Mesendoderm (in vitro differentiated cells): ENCODE data around the gene PRAMEF17. TPM values are rescaled to one million over a fixed set of nuclear protein-coding genes. Genes with fewer than 3 reads are reported as not detected.
"Not testable (repeated sequence)": the region's sequence is repeated elsewhere in the genome, so short reads cannot be mapped to it uniquely, and the experiment has no call there.

ENCODE experiments used
- DNase-seq: peaks from one replicate; pipeline ENCODE4 v3.0.0; 2013
- H2AK5ac ChIP-seq: 2 replicates; pipeline ENCODE4 v1.6.1; 2013; ENCODE audit warnings: low read length, inconsistent platforms
- H2BK120ac ChIP-seq: 2 replicates; pipeline ENCODE4 v1.6.1; 2013; ENCODE audit warnings: low read depth, mild to moderate bottlenecking, low read length, moderate library complexity, mixed read lengths
- H2BK15ac ChIP-seq: replicated peaks from 2 replicates; pipeline ENCODE4 v1.6.1; 2013; ENCODE audit warnings: low read depth, mild to moderate bottlenecking, moderate library complexity
- H2BK5ac ChIP-seq: 2 replicates; pipeline ENCODE4 v1.6.1; 2013; ENCODE audit warnings: low read length, inconsistent platforms
- H3K18ac ChIP-seq: 2 replicates; pipeline ENCODE4 v1.6.1; 2013; ENCODE audit warnings: mild to moderate bottlenecking, low read length, mixed read lengths
- H3K23ac ChIP-seq: one replicate; pipeline ENCODE4 v1.6.1; 2013; ENCODE audit warnings: low read length
- H3K27ac ChIP-seq: 2 replicates; pipeline ENCODE4 v1.5.1; 2013; ENCODE audit warnings: low read depth, mild to moderate bottlenecking, inconsistent platforms, low read length, moderate library complexity
- H3K27me3 ChIP-seq: 2 replicates; pipeline ENCODE4 v1.6.1; 2013; ENCODE audit warnings: low read length, control low read depth, mild to moderate bottlenecking, inconsistent platforms; ENCODE audit not compliant: insufficient read depth, poor library complexity
- H3K36me3 ChIP-seq: 2 replicates; pipeline ENCODE4 v1.6.1; 2013; ENCODE audit warnings: low read length, inconsistent platforms; ENCODE audit not compliant: control insufficient read depth, insufficient read depth
- H3K4ac ChIP-seq: one replicate; pipeline ENCODE4 v1.6.1; 2013; ENCODE audit warnings: low read depth, mild to moderate bottlenecking, low read length, moderate library complexity
- H3K4me1 ChIP-seq: 2 replicates; pipeline ENCODE4 v1.6.1; 2013; ENCODE audit warnings: low read depth, low read length, inconsistent platforms; ENCODE audit not compliant: control insufficient read depth
- H3K4me2 ChIP-seq: 2 replicates; pipeline ENCODE4 v1.6.1; 2013; ENCODE audit warnings: low read length
- H3K4me3 ChIP-seq: 2 replicates; pipeline ENCODE4 v1.5.1; 2013; ENCODE audit warnings: mild to moderate bottlenecking, low read length
- H3K56ac ChIP-seq: one replicate; pipeline ENCODE4 v1.6.1; 2013; ENCODE audit warnings: low read length
- H3K79me1 ChIP-seq: 2 replicates; pipeline ENCODE4 v1.6.1; 2013; ENCODE audit warnings: low read length, inconsistent platforms
- H3K79me2 ChIP-seq: 2 replicates; pipeline ENCODE4 v1.6.1; 2013; ENCODE audit warnings: mild to moderate bottlenecking, low read length; ENCODE audit not compliant: control insufficient read depth, insufficient read depth
- H3K9ac ChIP-seq: 2 replicates; pipeline ENCODE4 v1.6.1; 2013; ENCODE audit warnings: low read length, inconsistent platforms
- H4K5ac ChIP-seq: one replicate; pipeline ENCODE4 v1.6.1; 2013; ENCODE audit warnings: low read length
- H4K8ac ChIP-seq: one replicate; pipeline ENCODE4 v1.6.1; 2013; ENCODE audit warnings: low read depth, mild to moderate bottlenecking, control low read depth, low read length, moderate library complexity
- WGBS: extraction: QIAGEN DNeasy Blood & Tissue Kit; methylation state at CpG from one replicate; pipeline ENCODE4 v1.1.7; 2013; ENCODE audit warnings: low lambda C conversion rate, missing lambda C conversion rate; ENCODE audit not compliant: insufficient coverage; ENCODE audit errors: extremely low coverage; 5-methylcytosine and 5-hydroxymethylcytosine counted together
- polyA plus RNA-seq, 2 experiments: library from polyadenylated mRNA; stranded (reverse); fragments of 200-250 nt; gene quantifications; one replicate each; pipeline ENCODE4 v1.2.3, GENCODE V29; 2013

Gene PRAMEF17, protein sequence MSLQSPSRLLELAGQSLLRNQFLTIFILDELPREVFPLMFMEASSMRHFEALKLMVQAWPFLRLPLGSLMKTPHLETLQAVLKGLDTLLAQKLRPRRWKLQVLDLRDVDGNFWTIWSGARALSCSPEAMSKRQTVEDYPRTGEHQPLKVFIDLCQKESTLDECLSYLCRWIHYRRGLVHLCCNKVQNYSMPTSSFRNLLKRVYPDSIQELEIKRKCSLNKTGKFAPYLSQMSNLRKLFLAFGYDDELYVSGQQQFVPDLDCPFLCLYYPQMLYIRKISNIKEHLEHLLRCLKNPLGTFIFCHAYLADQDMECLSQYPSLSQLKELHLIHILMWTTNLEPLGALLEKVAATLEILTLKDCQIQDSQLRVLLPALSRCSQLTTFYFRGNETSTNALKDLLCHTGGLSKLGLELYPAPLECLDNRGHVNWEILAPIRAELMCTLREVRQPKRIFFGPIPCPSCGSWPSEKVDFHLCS
- not detected for polyA plus RNA-seq (2013, experiment 1 of 2)
- polyA plus RNA-seq (2013, experiment 2 of 2): not detected

DNA sequence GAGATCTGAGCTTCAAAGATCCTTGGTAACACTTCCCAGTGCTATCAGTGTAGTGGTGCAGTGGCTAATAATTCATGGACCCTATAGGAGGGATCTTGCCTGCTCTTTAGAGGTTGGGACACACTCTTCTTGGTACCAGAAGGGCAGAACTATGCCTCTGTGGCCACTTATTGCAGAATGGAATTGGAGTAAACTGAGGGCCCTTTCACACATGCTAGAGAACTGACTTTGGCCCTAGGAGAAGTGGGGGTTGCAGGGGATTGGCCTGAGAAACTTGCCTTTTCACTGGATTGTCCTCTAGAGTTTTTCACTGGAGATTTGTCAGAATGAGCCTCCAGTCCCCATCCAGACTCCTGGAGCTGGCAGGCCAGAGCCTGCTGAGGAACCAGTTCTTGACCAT, at the start of gene PRAMEF17:
PRAMEF17 (plus strand) TSS at position 301 of the 400 bp plus-strand sequence; CDS start at position 327, 26 bp downstream.
- H3K9ac ChIP-seq, H3K27me3 ChIP-seq, H2BK120ac ChIP-seq, H3K36me3 ChIP-seq, H3K79me1 ChIP-seq, H2BK15ac ChIP-seq, H2AK5ac ChIP-seq, H3K4me1 ChIP-seq, H3K56ac ChIP-seq, DNase-seq, H3K18ac ChIP-seq, H4K8ac ChIP-seq, H3K79me2 ChIP-seq, H3K27ac ChIP-seq, H4K5ac ChIP-seq, H3K4ac ChIP-seq, H3K4me3 ChIP-seq, H2BK5ac ChIP-seq, H3K4me2 ChIP-seq, H3K23ac ChIP-seq: not testable (repeated sequence)

- H3K36me3 ChIP-seq, H3K4me1 ChIP-seq, H3K27me3 ChIP-seq, H3K27ac ChIP-seq, H3K56ac ChIP-seq, H3K79me2 ChIP-seq, H4K5ac ChIP-seq, H3K4ac ChIP-seq, H3K4me2 ChIP-seq, H2BK5ac ChIP-seq, H3K4me3 ChIP-seq, H3K9ac ChIP-seq, H3K23ac ChIP-seq, H4K8ac ChIP-seq, H3K18ac ChIP-seq, H2BK15ac ChIP-seq, H3K79me1 ChIP-seq, H2AK5ac ChIP-seq, DNase-seq, H2BK120ac ChIP-seq: not testable (repeated sequence)
- no CpG with 5 or more reads among the region's 8 CpGs for WGBS
These were observed 46.9 kb upstream of the PRAMEF17 start for GRCh38 chr1:13342496-13342895.

DNA sequence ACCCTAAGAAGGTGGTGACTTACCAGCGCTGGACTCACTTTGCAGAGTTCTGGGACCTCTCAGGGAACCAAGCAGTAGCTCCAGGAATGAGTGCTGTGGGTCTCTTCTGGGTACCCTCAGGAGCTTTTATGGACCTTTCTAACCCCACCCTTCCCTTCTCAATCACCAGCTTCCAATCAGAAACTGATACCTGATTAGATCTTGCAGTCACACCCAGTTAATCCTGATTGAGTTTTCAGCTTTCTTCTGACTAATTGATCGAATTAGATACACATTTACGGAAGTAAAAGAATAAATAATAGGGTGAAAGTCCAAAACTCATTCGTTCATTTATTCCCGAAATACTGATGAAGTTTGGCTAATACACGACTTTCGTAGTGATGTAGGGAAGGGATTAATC, 42.4 kb upstream of the PRAMEF17 start, which contains the start of gene PRAMEF14:
PRAMEF14 (minus strand) TSS at position 101 of the 400 bp plus-strand sequence. CDS start 1,820 bp downstream, outside the sequence.
- H3K56ac ChIP-seq, H3K4ac ChIP-seq, H2AK5ac ChIP-seq, DNase-seq, H2BK15ac ChIP-seq, H3K18ac ChIP-seq, H3K23ac ChIP-seq, H3K4me3 ChIP-seq, H3K36me3 ChIP-seq, H2BK120ac ChIP-seq, H3K27me3 ChIP-seq, H3K79me2 ChIP-seq, H3K27ac ChIP-seq, H3K9ac ChIP-seq, H3K4me1 ChIP-seq, H4K5ac ChIP-seq, H3K79me1 ChIP-seq, H2BK5ac ChIP-seq, H4K8ac ChIP-seq, H3K4me2 ChIP-seq: not testable (repeated sequence)
- no CpG with 5 or more reads among the region's 7 CpGs for WGBS

GRCh38 chr1:13353476-13353875, 36.0 kb upstream of the PRAMEF17 start:
- not testable (repeated sequence) for H2BK120ac ChIP-seq, H3K56ac ChIP-seq, H3K23ac ChIP-seq, H2BK5ac ChIP-seq, H3K27me3 ChIP-seq, H3K36me3 ChIP-seq, H3K9ac ChIP-seq, H2BK15ac ChIP-seq, H3K4me3 ChIP-seq, H4K8ac ChIP-seq, H3K79me2 ChIP-seq, H3K4ac ChIP-seq, H4K5ac ChIP-seq, H3K27ac ChIP-seq, H2AK5ac ChIP-seq, H3K79me1 ChIP-seq, H3K18ac ChIP-seq, H3K4me1 ChIP-seq, H3K4me2 ChIP-seq
- WGBS: no CpG with 5 or more reads among the region's 8 CpGs
- peak; percentile 32 for DNase-seq

- not testable (repeated sequence) for H3K56ac ChIP-seq, H3K4me3 ChIP-seq, H3K18ac ChIP-seq, H2BK15ac ChIP-seq, H3K4me1 ChIP-seq, H3K9ac ChIP-seq, H3K27ac ChIP-seq, H4K8ac ChIP-seq, H3K79me2 ChIP-seq, H3K4me2 ChIP-seq, H3K27me3 ChIP-seq, H4K5ac ChIP-seq, H3K23ac ChIP-seq, H3K4ac ChIP-seq, DNase-seq, H2BK120ac ChIP-seq, H3K79me1 ChIP-seq, H2BK5ac ChIP-seq, H3K36me3 ChIP-seq, H2AK5ac ChIP-seq
- WGBS: no CpG with 5 or more reads among the region's 9 CpGs
These were observed 35.0 kb upstream of the PRAMEF17 start for GRCh38 chr1:13354475-13354874.
